ENCODE data around the gene DPF3. TPM values are rescaled to one million over a fixed set of nuclear protein-coding genes. Genes with fewer than 3 reads are reported as not detected.
"Not testable (repeated sequence)": the region's sequence is repeated elsewhere in the genome, so short reads cannot be mapped to it uniquely, and the experiment has no call there.

The DPF3 gene
- total RNA-seq, 1 experiment from 2014 or later = not detected

- H3K4me3 ChIP-seq = no peak overlapping the region
- H3K4me1 ChIP-seq (replicated peaks; ENCODE audit: insufficient read depth) = no peaks in the 10 kb centered on the region
- no peaks in the 10 kb centered on the region for H3K9me3 ChIP-seq (ENCODE audit: insufficient read depth, low read depth)
- no peaks in the 10 kb centered on the region for H3F3A ChIP-seq (ENCODE audit: insufficient read depth, low read depth)
- TF ChIP-seq EZH2 (IDR thresholded peaks at IDR 0.05; ENCODE audit: low read depth) = no peak
- H2AFZ ChIP-seq = no peak overlapping the region
- peaks cover 80% of the 10 kb centered on the region for H3K27me3 ChIP-seq (ENCODE audit: insufficient read depth, low read depth)
- intact Hi-C loops (cut with micrococcal nuclease; ENCODE audit: unreplicated experiment) = no loop called here
- DNase-seq = no peak
- POLR2A ChIA-PET (ENCODE audit: unreplicated experiment) = no interaction called here
- no peak overlapping the region for H3K27ac ChIP-seq
- H3K9me2 ChIP-seq (ENCODE audit: insufficient read depth) = no peaks in the 10 kb centered on the region
- CTCF ChIA-PET = no interaction called here
- H3K4me2 ChIP-seq = no peak overlapping the region
- no peaks in the 10 kb centered on the region for H3K36me3 ChIP-seq (ENCODE audit: low read depth)
- no TSS peak for BruUV-seq (replicated peaks)
- H4K20me1 ChIP-seq (ENCODE audit: insufficient read depth) = no peaks in the 10 kb centered on the region
- H3K79me2 ChIP-seq (ENCODE audit: low read depth) = no peaks in the 10 kb centered on the region
These were observed 17.7 kb downstream of the DPF3 start for GRCh38 chr14:72876005-72876709.

DNA sequence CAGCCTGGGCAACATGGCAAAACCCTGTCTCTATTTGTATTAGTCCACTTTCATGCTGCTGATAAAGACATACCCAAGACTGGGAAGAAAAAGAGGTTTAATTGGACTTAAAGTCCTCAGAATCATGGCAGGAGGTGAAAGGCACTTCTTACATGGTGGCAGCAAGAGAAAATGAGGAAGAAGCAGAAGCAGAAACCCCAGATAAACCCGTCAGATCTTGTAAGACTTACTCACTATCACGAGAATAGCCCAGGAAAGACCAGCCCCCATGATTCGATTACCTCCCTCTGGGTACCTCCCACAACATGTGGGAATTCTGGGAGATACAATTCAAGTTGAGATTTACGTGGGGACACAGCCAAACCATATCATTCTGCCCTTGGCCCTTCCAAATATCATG is 23.0 kb downstream of the DPF3 start:
- DNase-seq; H2AFZ ChIP-seq; H3K36me3 ChIP-seq (ENCODE audit: low read depth); H3K9me3 ChIP-seq (ENCODE audit: insufficient read depth, low read depth); H3F3A ChIP-seq (ENCODE audit: insufficient read depth, low read depth); POLR2A ChIA-PET (ENCODE audit: unreplicated experiment); H3K4me2 ChIP-seq; H3K27ac ChIP-seq; intact Hi-C loops (cut with micrococcal nuclease; ENCODE audit: unreplicated experiment); H3K4me1 ChIP-seq (replicated peaks; ENCODE audit: insufficient read depth); H3K79me2 ChIP-seq (ENCODE audit: low read depth); H3K9me2 ChIP-seq (ENCODE audit: insufficient read depth); H3K4me3 ChIP-seq; H4K20me1 ChIP-seq (ENCODE audit: insufficient read depth); BruUV-seq (replicated peaks); CTCF ChIA-PET: not testable (repeated sequence)
- peaks cover 76% of the 10 kb centered on the region for H3K27me3 ChIP-seq (ENCODE audit: insufficient read depth, low read depth)

- H2AFZ ChIP-seq = no peak overlapping the region
- H3K9me3 ChIP-seq (ENCODE audit: insufficient read depth, low read depth) = no peaks in the 10 kb centered on the region
- POLR2A ChIA-PET (ENCODE audit: unreplicated experiment) = no interaction called here
- no peaks in the 10 kb centered on the region for H3K36me3 ChIP-seq (ENCODE audit: low read depth)
- no peaks in the 10 kb centered on the region for H3F3A ChIP-seq (ENCODE audit: insufficient read depth, low read depth)
- H3K79me2 ChIP-seq (ENCODE audit: low read depth) = no peaks in the 10 kb centered on the region
- H3K9me2 ChIP-seq (ENCODE audit: insufficient read depth) = no peaks in the 10 kb centered on the region
- intact Hi-C loops (cut with micrococcal nuclease; ENCODE audit: unreplicated experiment) = no loop called here
- no peaks in the 10 kb centered on the region for H3K4me1 ChIP-seq (replicated peaks; ENCODE audit: insufficient read depth)
- no peak for DNase-seq
- H3K27ac ChIP-seq = no peak overlapping the region
- no peak overlapping the region for H3K4me2 ChIP-seq
- TF ChIP-seq EZH2 (IDR thresholded peaks at IDR 0.05; ENCODE audit: low read depth) = no peak
- TF ChIP-seq CTCF (conservative IDR thresholded peaks at IDR 0.05) = no peak
- no peak overlapping the region for H3K4me3 ChIP-seq
- peaks cover 77% of the 10 kb centered on the region for H3K27me3 ChIP-seq (ENCODE audit: insufficient read depth, low read depth)
- no TSS peak for BruUV-seq (replicated peaks)
- H4K20me1 ChIP-seq (ENCODE audit: insufficient read depth) = no peaks in the 10 kb centered on the region
- CTCF ChIA-PET = no interaction called here
These were observed 24.2 kb downstream of the DPF3 start for GRCh38 chr14:72869407-72870329.

- Histone ChIP-seq H3K4me3 (no peak overlapping the region), H3F3A (ENCODE audit: insufficient read depth, low read depth) (no peaks in the 10 kb centered on the region), H3K27me3 (ENCODE audit: insufficient read depth, low read depth) (peaks cover 82% of the 10 kb centered on the region), H3K36me3 (ENCODE audit: low read depth) (no peaks in the 10 kb centered on the region), H3K4me2 (no peak overlapping the region), H3K79me2 (ENCODE audit: low read depth) (no peaks in the 10 kb centered on the region), H4K20me1 (ENCODE audit: insufficient read depth) (no peaks in the 10 kb centered on the region), H3K27ac (no peak overlapping the region), H3K9me2 (ENCODE audit: insufficient read depth) (no peaks in the 10 kb centered on the region), H3K9me3 (ENCODE audit: insufficient read depth, low read depth) (no peaks in the 10 kb centered on the region), H3K4me1 (replicated peaks; ENCODE audit: insufficient read depth) (no peaks in the 10 kb centered on the region), H2AFZ (no peak overlapping the region)
- intact Hi-C loops (cut with micrococcal nuclease; ENCODE audit: unreplicated experiment) = no loop called here
- CTCF ChIA-PET = no interaction called here
- POLR2A ChIA-PET (ENCODE audit: unreplicated experiment) = no interaction called here
- TF ChIP-seq EZH2 (IDR thresholded peaks at IDR 0.05; ENCODE audit: low read depth) = no peak
- TF ChIP-seq CTCF (conservative IDR thresholded peaks at IDR 0.05) = no peak
- no TSS peak for BruUV-seq (replicated peaks)
- DNase-seq = no peak
These were observed 25.4 kb downstream of the DPF3 start for GRCh38 chr14:72868500-72868899.
